DND-41 (cell line): Measurements from ENCODE around the gene SCAF1.

Experiments
- CTCF ChIP-seq: IDR thresholded peaks from 2 replicates; pipeline ENCODE4 v1.5.1; 2012; ENCODE audit warnings: borderline replicate concordance, low read length, moderate library complexity, mild to moderate bottlenecking; ENCODE audit not compliant: poor library complexity, severe bottlenecking; ENCODE audit errors: extremely low read depth
- EZH2 ChIP-seq: IDR thresholded peaks from 3 replicates; pipeline ENCODE4 v1.6.1; 2012; ENCODE audit warnings: borderline replicate concordance, low read depth, mild to moderate bottlenecking, moderate library complexity, low read length, inconsistent platforms; ENCODE audit not compliant: severe bottlenecking

- no peak for TF ChIP-seq CTCF
- TF ChIP-seq EZH2: no peak
Observed at GRCh38 chr19:49688531-49689132, 46.6 kb downstream of the SCAF1 start.
